Erythroblast (primary cell): ENCODE results near the gene TOX2.

ENCODE experiments used
- GATA1 ChIP-seq: IDR thresholded peaks from 2 replicates; pipeline ENCODE4 v1.6.1; 2011; ENCODE audit warnings: low read depth, mild to moderate bottlenecking, control low read depth, low read length, moderate library complexity
- POLR2A ChIP-seq: IDR thresholded peaks from 2 replicates; pipeline ENCODE4 v1.6.1; 2011; ENCODE audit warnings: mild to moderate bottlenecking, low read length

GRCh38 chr20:44095831-44096230, 181.2 kb downstream of the TOX2 start:
- TF ChIP-seq POLR2A (no peak), GATA1 (no peak)
